IgD-negative memory B cell (primary cell): ENCODE data around the gene TADA2B. TPM values are rescaled to one million over a fixed set of nuclear protein-coding genes. Genes with fewer than 3 reads are reported as not detected.
A peak's percentile ranks its signal among the peaks of the same experiment; 100 is the strongest.

Source experiments
- H3K27ac Mint-ChIP-seq, 3 donors: one replicate each; pipeline ENCODE4 v1.8.0; 2020 to 2022; ENCODE audit warnings: mild to moderate bottlenecking in 3 of 3, mixed read lengths in 3 of 3, moderate library complexity in 1 of 3
- H3K27me3 Mint-ChIP-seq: one replicate; pipeline ENCODE4 v1.8.0; 2021; ENCODE audit warnings: mixed read lengths
- H3K36me3 Mint-ChIP-seq: one replicate; pipeline ENCODE4 v1.8.0; 2020; ENCODE audit warnings: mild to moderate bottlenecking, mixed read lengths
- H3K4me1 Mint-ChIP-seq, 3 donors: one replicate each; pipeline ENCODE4 v1.8.0; 2020 to 2022; ENCODE audit warnings: mixed read lengths in 3 of 3, mild to moderate bottlenecking in 1 of 3
- H3K4me3 Mint-ChIP-seq, 4 donors: one replicate each; pipeline ENCODE4 v1.8.0; 2020 to 2022; ENCODE audit warnings: mild to moderate bottlenecking in 4 of 4, mixed read lengths in 4 of 4, moderate library complexity in 3 of 4
- H3K9me3 Mint-ChIP-seq, 3 donors: one replicate each; pipeline ENCODE4 v1.8.0; 2020 to 2021; ENCODE audit warnings: mixed read lengths in 3 of 3, mild to moderate bottlenecking in 1 of 3
- polyA plus RNA-seq: library from polyadenylated mRNA; unstranded; fragments of 300-500 nt; fragmentation: Illumina TruSeq; gene quantifications from one replicate; pipeline ENCODE4 v1.2.3, GENCODE V29; 2021

Gene TADA2B
- polyA plus RNA-seq, 1 donor from 2014 or later: 4.7 TPM

DNA sequence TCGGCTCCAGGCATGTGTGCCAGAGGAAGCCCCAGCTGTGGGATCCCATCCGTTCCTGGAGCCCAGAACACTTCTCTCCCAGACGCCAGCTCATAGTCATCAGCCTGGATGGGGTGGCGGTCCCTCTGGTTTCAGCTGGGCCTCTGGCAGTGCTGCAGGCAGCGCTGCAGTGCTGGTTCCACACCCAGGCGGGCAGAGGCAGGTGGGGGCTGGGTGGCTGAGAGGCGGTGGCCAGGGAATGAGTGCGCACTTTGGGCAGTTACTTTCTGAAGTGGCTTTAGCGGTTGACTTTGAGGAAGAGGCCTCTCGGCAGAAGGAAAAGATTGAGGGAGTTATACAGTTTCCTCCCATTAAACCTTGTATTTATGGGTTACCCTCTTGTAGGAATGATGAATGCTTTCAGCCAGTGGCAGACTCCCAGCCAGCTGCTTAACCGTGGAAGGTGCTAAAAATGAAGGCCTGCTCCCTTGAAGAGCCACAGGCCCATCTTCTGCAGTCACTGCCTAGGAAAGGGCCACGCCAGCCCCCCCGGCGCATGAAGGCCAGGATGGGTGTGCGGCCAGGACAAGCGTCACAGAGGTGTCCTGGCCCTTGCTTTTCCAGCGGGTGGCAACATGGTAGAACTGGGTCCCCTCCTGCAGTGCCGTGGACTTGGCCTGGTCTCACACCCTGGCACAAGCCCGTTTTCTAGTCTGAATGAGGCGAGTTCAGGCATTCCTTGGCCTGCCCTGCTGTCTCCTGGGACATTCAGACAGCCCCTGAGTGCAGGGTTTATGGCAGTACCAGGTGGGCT is 9.9 kb downstream of the TADA2B start:
- no peak overlapping the region for H3K4me3 Mint-ChIP-seq
- H3K27ac Mint-ChIP-seq: no peak overlapping the region
- no peaks in the 10 kb centered on the region for H3K27me3 Mint-ChIP-seq
- H3K36me3 Mint-ChIP-seq: peaks cover 2% of the 10 kb centered on the region
- no peaks in the 10 kb centered on the region for H3K9me3 Mint-ChIP-seq
- peaks cover 4 to 10% (median 5%) of the 10 kb centered on the region in 3 donors for H3K4me1 Mint-ChIP-seq

DNA sequence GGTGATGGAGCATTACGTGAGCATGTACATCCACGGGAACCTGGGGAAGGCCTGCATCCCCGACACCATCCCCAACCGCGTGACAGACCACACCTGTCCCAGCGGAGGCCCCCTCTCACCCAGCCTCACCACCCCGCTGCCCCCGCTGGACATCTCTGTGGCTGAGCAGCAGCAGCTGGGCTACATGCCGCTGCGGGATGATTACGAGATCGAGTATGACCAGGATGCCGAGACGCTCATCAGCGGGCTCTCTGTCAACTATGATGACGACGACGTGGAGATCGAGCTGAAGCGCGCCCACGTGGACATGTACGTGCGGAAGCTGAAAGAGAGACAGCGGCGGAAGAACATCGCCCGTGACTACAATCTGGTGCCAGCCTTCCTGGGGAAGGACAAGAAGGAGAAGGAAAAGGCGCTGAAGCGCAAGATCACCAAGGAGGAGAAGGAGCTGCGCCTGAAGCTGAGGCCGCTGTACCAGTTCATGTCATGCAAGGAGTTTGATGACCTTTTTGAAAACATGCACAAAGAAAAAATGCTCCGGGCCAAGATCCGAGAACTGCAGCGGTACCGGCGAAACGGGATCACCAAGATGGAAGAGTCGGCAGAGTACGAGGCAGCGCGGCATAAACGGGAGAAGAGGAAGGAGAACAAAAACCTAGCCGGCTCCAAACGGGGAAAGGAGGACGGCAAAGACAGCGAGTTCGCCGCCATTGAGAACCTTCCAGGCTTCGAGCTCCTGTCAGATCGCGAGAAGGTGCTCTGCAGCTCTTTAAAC is 11.1 kb downstream of the TADA2B start:
- Mint-ChIP-seq H3K27me3 (no peaks in the 10 kb centered on the region), H3K27ac (peak overlapping the region in 1 of 3 donors; percentile 71), H3K4me3 (peak overlapping the region in 3 of 4 donors; percentile 28 to 78 (median 34))

DNA sequence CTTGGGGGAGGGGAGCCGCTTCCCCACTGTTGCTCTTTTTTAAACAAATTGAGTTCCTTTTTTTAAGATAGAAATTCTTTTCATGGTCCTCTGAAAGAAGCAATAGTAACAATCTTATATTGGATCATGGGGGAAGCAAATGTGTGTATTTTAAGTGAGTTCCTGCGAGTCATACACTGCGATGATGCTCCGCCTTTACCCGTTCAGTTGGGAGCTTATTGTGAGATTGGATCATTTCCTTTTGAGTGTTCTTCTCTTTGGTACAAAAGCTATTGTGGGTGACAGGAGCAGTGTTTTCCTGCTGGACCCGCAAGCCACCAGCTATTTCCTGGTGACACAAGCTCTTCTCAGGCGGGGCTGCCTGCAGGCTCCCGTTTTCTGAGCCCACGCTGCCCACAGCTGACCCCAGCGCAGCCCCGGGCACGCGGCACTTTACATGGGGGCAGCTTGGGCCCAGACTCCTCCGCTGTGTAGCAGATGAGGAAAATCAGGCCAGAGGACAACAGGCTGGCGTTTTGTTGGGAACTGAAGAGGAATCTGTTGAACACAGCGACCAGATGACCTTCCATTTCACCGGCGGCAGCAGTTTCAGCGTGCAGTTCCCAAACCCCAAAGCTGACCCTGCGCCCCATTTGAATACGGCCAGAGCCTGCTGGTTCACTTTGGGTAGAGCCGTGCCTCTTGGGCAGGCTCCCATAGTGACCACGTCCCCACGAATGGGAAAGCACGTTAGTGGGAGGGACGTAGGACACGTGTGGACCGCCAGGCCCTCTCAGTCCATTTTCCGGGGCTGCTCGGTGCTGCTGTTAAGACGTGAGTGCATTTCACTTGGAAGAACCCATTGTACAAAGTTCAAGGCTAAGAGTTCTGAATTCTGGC is 12.2 kb downstream of the TADA2B start:
- Mint-ChIP-seq H3K27ac (no peak overlapping the region), H3K36me3 (peaks cover 2% of the 10 kb centered on the region), H3K4me3 (peak overlapping the region in 1 of 4 donors; percentile 17), H3K27me3 (no peaks in the 10 kb centered on the region), H3K9me3 (no peaks in the 10 kb centered on the region), H3K4me1 (peaks cover 6 to 16% (median 9%) of the 10 kb centered on the region in 3 donors)

More for the DNA sequence above, 11.1 kb downstream of the TADA2B start:
- peaks cover 6 to 16% (median 9%) of the 10 kb centered on the region in 3 donors for H3K4me1 Mint-ChIP-seq
- no peaks in the 10 kb centered on the region for H3K9me3 Mint-ChIP-seq
- H3K36me3 Mint-ChIP-seq: peaks cover 2% of the 10 kb centered on the region

DNA sequence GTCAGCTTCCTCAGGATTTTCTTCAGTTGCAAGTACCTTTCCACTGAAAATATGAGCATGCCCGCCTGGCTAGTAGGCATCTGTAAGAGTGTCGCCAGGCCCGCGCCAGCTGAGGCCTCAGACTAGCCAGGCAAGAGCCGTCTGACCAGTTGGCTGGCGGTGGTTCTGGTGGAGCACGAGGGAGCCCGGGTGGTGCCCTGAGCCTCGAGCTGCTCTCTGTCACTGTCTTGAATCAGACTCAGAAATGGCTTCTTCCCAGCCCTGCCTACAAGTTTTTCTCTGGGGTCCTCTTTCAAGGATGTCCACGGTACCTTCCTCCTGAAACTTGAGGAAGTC is 12.8 kb downstream of the TADA2B start:
- Mint-ChIP-seq H3K36me3 (peaks cover 2% of the 10 kb centered on the region), H3K27ac (peak overlapping the region in 1 of 3 donors; percentile 26), H3K4me3 (no peak overlapping the region), H3K27me3 (no peaks in the 10 kb centered on the region), H3K4me1 (peaks cover 6 to 16% (median 9%) of the 10 kb centered on the region in 3 donors), H3K9me3 (no peaks in the 10 kb centered on the region)

DNA sequence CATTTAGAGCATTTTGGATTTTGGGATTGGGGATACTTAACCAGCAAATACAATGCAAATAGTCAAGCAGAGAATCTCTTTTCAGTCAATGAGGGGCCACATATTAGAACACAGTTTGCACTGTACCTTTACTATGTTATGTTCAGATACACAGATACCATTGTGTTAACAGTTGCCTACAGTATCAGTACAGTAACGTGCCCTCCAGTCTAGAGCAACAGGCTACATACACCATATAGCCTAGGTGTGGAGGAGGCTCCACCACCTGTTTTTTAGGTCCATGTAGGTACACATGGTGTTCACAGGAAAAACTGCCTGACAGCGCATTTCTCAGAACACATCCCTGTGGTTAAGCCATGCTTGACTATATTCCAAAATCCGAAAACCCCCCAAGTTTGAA is 15.6 kb downstream of the TADA2B start:
- H3K27ac Mint-ChIP-seq: peak overlapping the region in 2 of 3 donors; percentile 53 to 56
- peak overlapping the region in 1 of 4 donors; percentile 24 for H3K4me3 Mint-ChIP-seq
- no peaks in the 10 kb centered on the region for H3K9me3 Mint-ChIP-seq
- H3K27me3 Mint-ChIP-seq: no peaks in the 10 kb centered on the region
- peaks cover 4% of the 10 kb centered on the region for H3K36me3 Mint-ChIP-seq
- H3K4me1 Mint-ChIP-seq: peaks cover 6 to 17% (median 9%) of the 10 kb centered on the region in 3 donors

DNA sequence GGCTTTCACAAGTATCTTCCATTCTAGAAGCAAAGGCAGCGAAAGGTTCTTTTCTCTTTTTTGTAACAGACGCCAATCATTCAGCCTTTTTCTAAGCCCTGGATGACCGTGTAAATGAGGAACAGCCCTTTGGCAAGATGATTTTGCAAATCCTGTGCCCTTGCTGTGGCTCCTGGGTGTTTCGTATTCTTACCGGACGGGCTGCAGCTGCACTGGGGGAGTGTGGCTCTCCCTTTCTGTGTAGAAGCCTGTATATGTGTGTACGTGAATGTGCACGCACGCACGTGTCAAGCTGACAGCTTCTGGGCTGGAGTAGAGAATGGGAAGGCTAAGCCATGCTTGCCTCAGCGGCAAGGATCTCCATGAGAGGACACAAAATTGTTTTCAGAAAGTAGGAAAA is 16.5 kb downstream of the TADA2B start:
- Mint-ChIP-seq H3K4me1 (peaks cover 6 to 15% (median 9%) of the 10 kb centered on the region in 3 donors), H3K36me3 (peaks cover 1% of the 10 kb centered on the region), H3K9me3 (no peaks in the 10 kb centered on the region), H3K4me3 (no peak overlapping the region), H3K27ac (no peak overlapping the region), H3K27me3 (no peaks in the 10 kb centered on the region)

DNA sequence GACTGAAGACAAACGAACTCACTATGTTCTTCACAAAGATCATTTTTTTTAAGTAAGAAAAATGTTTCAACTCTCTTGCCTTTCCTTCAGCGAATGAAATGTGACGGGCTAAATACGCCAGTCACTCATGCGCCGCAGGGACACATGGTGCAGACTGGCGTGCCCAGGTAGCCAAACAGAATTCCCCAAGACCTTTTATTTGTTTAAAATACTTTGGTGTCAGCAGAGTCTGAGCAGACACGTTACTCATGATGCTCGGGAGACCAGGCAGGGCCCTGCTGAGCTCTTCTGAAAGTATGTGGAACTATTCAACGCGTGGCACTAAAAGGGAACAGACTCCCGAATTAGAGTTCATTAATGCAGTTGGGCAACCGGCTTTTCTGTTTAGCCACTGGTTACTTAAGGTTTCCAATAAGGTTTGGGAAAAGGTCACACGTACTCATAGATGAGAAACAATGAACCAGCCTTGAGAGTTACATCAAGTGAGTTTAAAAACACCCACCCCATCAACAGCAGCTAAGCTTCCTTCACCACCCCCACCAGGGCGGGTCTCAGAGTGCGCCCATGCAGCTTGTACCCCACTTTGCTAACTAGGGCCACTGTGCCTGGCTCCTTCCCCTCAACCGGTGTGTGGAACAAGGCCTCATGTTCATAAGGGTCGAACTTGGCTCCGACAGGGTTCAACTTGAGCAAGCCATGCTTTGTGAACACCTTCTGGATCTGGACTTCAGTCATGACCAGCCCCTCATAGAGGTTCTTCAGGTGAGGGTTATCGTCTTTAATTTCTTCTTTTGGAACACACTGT is 17.4 kb downstream of the TADA2B start:
- H3K9me3 Mint-ChIP-seq: no peaks in the 10 kb centered on the region
- H3K4me1 Mint-ChIP-seq: peaks cover 9 to 21% (median 11%) of the 10 kb centered on the region in 3 donors
- H3K4me3 Mint-ChIP-seq: peak overlapping the region in 1 of 4 donors; percentile 21
- H3K36me3 Mint-ChIP-seq: peaks cover 1% of the 10 kb centered on the region
- H3K27ac Mint-ChIP-seq: no peak overlapping the region
- H3K27me3 Mint-ChIP-seq: no peaks in the 10 kb centered on the region

DNA sequence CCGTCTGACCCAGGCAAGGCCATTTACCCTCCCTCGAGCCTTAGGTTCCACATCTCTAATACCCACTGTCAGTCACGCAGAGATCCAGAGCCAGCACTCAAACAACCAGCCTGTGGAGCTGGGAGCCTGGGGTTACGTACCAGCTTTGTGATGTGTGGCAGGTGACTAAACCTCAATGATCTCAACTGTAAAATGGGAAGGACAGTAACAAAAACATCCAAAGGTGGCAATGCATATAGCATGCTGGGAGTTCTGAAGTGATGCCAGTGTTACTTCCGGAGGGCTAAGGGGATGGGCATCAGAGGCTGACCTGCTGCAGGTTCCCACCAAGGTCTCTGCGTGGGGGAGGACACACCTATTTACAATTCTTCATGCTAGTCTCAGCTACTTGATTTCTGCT is 18.6 kb downstream of the TADA2B start:
- no peak overlapping the region for H3K4me3 Mint-ChIP-seq
- H3K9me3 Mint-ChIP-seq: no peaks in the 10 kb centered on the region
- peaks cover 1% of the 10 kb centered on the region for H3K36me3 Mint-ChIP-seq
- peaks cover 12 to 27% (median 13%) of the 10 kb centered on the region in 3 donors for H3K4me1 Mint-ChIP-seq
- no peak overlapping the region for H3K27ac Mint-ChIP-seq
- H3K27me3 Mint-ChIP-seq: no peaks in the 10 kb centered on the region

DNA sequence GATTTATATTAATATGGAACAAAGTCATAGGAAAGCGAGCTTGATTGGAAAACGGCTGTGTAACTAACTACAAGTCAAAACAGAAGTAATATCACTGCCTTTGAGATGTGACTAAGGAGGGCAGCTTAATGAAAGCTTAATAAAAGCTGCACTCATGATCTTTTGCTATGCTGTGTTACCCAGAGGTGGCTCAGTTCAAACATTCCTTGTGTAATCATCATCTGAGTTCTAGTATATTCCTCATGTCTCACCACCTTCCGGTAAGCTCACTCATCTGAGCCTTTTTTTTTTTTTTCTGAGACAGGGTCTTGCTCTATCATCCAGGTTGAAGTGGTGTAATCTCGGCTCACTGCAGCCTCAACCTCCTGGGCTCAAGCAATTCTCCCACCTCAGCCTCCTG is 19.6 kb downstream of the TADA2B start:
- Mint-ChIP-seq H3K4me3 (peak overlapping the region in 1 of 4 donors; percentile 60), H3K9me3 (no peaks in the 10 kb centered on the region), H3K27ac (peak overlapping the region in 1 of 3 donors; percentile 32), H3K27me3 (no peaks in the 10 kb centered on the region), H3K36me3 (peaks cover 4% of the 10 kb centered on the region), H3K4me1 (peaks cover 15 to 31% (median 16%) of the 10 kb centered on the region in 3 donors)

DNA sequence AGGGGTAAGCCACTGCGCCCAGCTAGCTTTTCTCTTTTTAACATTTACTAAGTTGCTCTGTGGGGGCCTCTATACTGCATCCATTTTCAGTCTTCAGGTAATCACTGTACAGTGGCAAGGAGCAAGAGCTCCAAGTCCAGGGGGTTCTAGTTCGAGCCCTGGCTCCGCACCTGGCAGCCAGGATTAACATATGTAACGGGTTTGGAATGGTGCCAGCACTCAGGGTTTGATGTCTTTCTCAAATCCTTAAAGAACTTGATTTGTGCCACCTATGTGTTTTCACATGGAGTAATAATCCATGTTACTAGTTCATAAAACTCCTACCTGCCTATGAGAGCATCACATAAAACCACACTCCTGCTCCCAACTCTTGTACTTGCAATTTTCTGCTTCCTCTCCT is 20.2 kb downstream of the TADA2B start:
- peak overlapping the region in 1 of 4 donors; percentile 13 for H3K4me3 Mint-ChIP-seq
- H3K27me3 Mint-ChIP-seq: no peaks in the 10 kb centered on the region
- H3K4me1 Mint-ChIP-seq: peaks cover 14 to 32% (median 19%) of the 10 kb centered on the region in 3 donors
- no peak overlapping the region for H3K27ac Mint-ChIP-seq
- peaks cover 4% of the 10 kb centered on the region for H3K36me3 Mint-ChIP-seq
- no peaks in the 10 kb centered on the region for H3K9me3 Mint-ChIP-seq

DNA sequence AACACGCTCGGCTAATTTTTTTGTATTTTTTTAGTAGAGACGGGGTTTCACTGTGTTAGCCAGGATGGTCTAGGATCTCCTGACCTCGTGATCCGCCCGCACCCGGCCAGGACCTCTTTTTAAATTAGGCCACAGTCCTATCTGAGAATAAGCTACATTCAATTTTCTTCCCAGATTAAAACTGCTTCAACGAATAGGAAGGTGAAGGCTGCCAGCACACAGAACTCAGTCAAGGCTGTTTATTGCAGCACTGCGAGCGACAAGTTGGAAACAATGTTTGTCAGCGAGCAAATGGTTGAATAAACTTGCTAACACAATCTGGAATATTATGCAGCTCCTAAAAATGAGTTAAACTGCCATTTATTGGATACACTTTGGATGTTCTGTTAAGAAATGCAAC is 22.8 kb downstream of the TADA2B start:
- no peaks in the 10 kb centered on the region for H3K9me3 Mint-ChIP-seq
- H3K4me1 Mint-ChIP-seq: peaks cover 18 to 36% (median 25%) of the 10 kb centered on the region in 3 donors
- H3K4me3 Mint-ChIP-seq: peak overlapping the region; percentile 75 to 95 (median 91)
- H3K27ac Mint-ChIP-seq: no peak overlapping the region
- H3K36me3 Mint-ChIP-seq: peaks cover 4% of the 10 kb centered on the region
- H3K27me3 Mint-ChIP-seq: no peaks in the 10 kb centered on the region

DNA sequence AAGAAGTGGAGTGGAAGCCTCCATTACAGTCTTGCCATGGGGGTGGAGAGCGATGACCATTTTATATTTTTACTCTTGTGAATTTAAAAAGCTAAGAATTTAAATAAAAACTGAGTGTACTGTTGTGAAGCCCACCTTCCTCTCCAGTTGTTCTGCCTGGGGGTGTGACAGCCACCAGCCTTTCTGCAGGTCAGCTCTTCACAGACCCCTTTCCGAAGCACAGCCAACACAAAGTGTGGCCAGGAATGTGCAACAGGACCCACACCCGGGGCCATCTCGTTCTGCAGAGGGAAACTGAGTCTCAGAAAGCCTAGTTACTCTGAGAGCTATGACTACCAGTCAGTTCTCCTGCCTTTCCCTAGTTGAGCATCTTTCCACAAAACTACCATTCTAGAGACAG is 23.3 kb downstream of the TADA2B start:
- no peaks in the 10 kb centered on the region for H3K9me3 Mint-ChIP-seq
- H3K27ac Mint-ChIP-seq: peak overlapping the region; percentile 45 to 97 (median 61)
- peaks cover 4% of the 10 kb centered on the region for H3K36me3 Mint-ChIP-seq
- no peaks in the 10 kb centered on the region for H3K27me3 Mint-ChIP-seq
- peak overlapping the region; percentile 88 to 98 (median 92) for H3K4me3 Mint-ChIP-seq
- peaks cover 18 to 34% (median 25%) of the 10 kb centered on the region in 3 donors for H3K4me1 Mint-ChIP-seq

DNA sequence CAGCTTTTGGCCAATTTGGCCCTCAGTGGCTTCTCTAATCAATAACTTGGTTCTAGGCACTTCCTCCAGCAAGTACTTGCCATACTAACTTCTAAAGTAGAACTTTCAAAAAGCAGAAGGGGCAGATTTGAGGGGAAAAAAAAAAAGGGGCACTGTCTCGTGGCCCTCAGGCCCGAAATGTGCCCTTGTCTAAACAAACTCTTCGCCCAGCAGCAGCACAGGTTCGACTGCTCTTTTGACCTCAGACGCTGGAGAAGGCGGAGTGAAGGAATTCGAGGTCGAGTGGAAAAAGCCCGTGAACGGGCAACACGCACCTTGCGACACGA is 23.9 kb downstream of the TADA2B start:
- peaks cover 18 to 34% (median 25%) of the 10 kb centered on the region in 3 donors for H3K4me1 Mint-ChIP-seq
- peaks cover 4% of the 10 kb centered on the region for H3K36me3 Mint-ChIP-seq
- H3K27ac Mint-ChIP-seq: peak overlapping the region; percentile 45 to 97 (median 61)
- no peaks in the 10 kb centered on the region for H3K27me3 Mint-ChIP-seq
- no peaks in the 10 kb centered on the region for H3K9me3 Mint-ChIP-seq
- peak overlapping the region; percentile 88 to 98 (median 92) for H3K4me3 Mint-ChIP-seq
